Measurements from ENCODE around the gene LRRC73.
"Not testable (repeated sequence)": the region's sequence is repeated elsewhere in the genome, so short reads cannot be mapped to it uniquely, and the experiment has no call there.

Gene LRRC73

DNA sequence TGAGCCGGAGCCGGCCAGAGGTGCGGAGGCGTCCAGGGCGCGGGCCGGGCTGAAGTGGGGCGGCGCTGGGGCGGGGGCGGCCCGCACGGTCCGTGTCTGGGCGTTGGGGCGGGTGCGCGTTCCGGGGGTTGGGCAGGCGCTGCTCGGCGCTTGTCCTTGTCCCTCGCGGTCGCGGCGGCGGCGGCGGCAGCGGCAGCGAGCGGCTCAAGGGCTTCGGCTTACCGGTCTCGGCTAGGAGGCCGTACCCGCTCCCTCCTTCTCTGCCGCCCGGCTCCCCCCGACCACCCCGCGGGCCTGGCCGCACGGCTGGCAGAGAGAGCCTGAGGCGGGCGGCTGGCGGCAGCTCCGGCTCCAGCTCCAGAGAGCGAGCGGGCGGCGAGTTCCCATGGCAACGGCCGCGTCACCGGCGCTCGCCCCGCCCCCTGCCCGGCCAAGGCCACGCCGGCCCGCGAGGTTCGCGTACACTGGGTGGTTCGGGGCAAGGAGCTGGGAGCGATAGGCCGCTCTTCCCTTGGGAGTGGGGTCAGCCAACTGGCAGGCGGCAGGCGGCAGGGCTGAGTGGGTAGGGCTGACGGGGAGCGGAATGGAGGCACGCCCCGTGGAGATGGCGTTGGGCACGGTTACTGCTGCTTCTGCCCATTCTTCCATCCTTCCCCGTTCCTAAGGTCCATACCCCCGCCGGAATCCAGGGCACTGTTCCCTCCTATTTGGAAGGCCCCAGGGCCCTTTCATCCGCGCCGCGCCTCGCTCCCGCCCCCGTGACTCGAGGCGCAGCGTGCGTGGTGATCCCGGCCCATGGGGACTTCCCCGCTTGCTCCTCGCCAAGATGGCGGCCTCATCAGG lies at the start of gene LRRC73:
Gene LRRC73 (minus strand): TSS at position 363 of the 843 bp plus-strand sequence. CDS start 561 bp downstream, outside the sequence.
- peak; percentile 73 for DNase-seq

GRCh38 chr6:43559328-43559727 lies 49.2 kb upstream of the LRRC73 start:
- DNase-seq, result no peak

GRCh38 chr6:43557620-43558019 lies 47.5 kb upstream of the LRRC73 start:
- not testable (repeated sequence) for DNase-seq

DNA sequence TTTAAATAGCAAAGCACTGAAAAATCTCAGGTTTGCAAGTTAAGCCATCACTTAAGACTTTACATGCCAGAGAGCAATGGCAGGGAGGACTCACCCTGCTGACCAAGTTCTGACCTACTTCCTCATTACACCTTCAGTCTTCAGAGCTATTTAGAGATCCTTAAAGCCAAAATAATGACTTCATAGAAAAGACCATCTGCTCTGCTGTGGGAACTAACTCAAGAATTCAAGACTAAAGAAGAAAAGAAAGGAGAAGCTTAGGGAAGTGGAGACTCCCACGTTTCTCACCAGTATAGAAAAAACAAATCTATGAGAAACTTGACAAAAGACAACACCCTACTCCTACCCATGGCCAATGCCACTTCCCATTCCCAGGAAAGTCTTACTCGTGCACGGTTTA lies 37.1 kb upstream of the LRRC73 start:
- no peak for DNase-seq

GRCh38 chr6:43544461-43544860 lies 34.3 kb upstream of the LRRC73 start:
- no peak for DNase-seq

- no peak for DNase-seq
Measured at GRCh38 chr6:43541774-43542471, 31.8 kb upstream of the LRRC73 start.

DNA sequence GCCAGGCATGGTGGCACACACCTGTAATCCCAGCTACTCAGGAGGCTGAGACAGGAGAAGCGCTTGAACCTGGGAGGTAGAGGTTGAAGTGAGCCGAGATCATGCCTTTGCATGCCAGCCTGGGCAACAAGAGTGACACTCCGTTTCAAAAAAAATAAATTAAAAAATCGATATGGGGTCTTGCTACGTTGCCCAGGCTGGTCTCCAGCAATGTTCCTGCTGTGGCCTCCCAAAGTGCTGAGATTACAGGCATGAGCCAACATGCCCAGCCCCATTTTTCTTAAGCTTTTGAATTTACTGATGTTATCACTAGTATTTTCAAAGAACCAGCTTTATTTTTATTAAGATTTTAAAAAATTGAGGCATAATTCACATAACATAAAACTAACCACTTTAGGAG lies 30.4 kb upstream of the LRRC73 start:
- DNase-seq, result no peak

- not testable (repeated sequence) for DNase-seq
Measured at GRCh38 chr6:43539409-43539808, 29.3 kb upstream of the LRRC73 start.

DNA sequence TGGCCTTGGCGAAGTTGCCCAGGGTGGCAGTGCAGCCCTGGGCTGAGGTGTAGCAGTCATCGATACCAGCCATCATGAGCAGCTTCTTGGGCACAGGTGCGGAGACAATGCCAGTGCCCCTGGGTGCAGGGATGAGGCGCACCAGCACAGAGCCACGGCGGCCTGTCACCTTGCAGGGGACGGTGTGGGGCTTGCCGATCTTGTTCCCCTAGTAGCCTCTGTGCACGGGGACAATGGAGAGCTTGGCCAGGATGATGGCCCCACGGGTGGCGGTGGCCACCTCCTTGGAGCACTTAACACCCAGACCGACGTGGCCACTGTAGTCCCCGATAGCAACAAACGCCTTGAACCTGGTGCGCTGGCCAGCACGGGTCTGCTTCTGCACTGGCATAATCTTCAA lies 28.8 kb upstream of the LRRC73 start:
- not testable (repeated sequence) for DNase-seq

DNA sequence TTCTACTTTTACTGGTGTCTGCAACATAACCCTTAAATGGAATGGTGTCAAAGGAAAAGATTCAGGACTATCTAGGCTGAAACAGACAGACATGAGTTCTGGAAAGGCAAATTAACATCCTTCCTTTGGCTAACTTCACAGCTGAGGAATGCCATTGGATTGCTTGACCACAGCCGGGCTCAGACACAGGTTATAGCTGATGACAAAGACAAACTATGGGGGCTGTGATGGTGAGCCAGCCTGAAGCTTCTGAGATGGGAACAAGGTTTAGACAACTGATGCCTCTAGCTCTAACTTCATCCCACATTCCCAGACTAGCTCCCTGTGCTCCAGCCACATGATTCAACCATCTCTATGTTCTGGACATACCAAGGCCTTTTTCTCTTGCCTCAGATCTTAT lies 22.1 kb upstream of the LRRC73 start:
- no peak for DNase-seq

GRCh38 chr6:43524483-43524961 lies 14.4 kb upstream of the LRRC73 start:
- DNase-seq, result no peak

GRCh38 chr6:43523284-43523683 lies 13.1 kb upstream of the LRRC73 start:
- no peak for DNase-seq

DNA sequence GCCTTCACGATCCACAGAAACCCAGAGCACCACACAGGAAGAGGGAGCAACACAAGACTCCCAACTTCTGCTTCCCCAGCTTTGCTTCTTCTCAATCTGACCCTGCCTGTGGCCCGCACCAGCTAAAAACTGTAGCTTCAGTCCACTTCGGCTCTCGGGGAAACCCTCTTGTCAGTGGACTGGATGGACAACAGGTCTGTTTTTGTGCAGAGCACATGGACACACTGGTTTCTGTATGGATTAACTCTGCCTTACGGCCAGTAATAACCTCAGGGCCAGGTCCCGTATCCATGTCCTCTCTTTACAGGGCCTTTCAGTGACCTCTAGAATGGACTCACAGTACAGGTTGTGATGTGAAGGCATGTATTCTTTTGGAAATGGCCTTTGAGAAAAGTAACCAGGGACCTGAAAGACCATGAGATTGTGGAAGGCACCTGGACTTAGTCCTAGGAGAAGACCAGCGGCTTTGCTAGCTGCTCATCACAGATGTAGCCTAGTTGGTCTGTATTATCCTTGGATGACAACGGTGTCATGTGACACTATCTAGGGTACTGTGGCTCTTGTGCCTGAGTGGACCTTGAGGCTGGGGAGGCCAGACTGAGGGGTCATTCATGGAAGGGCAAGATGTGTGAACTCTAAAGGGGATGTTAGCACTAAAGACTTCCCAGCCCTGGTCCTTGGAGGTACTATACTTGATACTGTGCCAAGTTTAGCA lies 12.6 kb upstream of the LRRC73 start:
- DNase-seq, result no peak

- no peak for DNase-seq
Measured at GRCh38 chr6:43521836-43522235, 11.7 kb upstream of the LRRC73 start.

- no peak for DNase-seq
Measured at GRCh38 chr6:43520097-43520496, 10.0 kb upstream of the LRRC73 start.

- DNase-seq, result no peak
Measured at GRCh38 chr6:43517505-43518357, 7.6 kb upstream of the LRRC73 start.

DNA sequence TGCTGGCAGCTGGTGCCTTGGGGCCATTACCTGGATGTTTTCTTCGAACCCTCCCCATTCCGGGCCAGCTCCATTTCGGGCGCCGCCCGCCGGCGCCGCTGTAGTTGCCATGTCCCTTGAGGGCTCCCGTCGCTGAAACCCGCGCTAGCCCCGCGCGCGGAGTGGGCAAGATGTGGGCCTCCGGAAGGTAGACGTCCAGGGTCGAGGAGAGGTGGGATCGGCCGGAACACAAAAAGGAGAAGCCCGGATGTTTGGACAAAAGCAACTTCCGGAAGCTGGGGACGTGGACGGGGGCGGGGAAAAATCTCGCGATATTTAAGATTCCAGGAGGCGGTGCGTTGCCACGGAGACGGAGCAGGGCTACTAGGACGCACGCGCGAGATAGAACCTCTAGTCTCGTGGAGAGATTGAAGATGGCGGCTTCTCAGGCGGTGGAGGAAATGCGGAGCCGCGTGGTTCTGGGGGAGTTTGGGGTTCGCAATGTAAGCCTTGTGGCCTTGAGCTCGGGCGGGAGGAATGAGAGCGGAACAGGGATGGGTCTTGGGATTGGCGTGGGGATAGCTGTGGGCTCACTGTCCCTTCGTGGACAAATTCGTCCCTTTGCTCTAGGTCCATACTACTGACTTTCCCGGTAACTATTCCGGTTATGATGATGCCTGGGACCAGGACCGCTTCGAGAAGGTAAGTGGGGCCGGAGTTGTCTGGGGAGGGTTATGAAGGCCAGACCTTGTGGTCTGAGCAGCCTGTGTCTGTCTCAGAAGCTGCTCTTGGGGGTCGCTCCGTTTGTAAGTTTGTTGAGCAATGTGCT lies 6.8 kb upstream of the LRRC73 start, which contains the start of the genes POLR1C and YIPF3:
Gene POLR1C (plus strand): TSS at position 393 of the 808 bp plus-strand sequence. CDS start 21 bp downstream, at position 414.
Gene YIPF3 (minus strand): TSS at position 230 of the 808 bp plus-strand sequence. CDS start 119 bp downstream, at position 111.
- peak; percentile 99 for DNase-seq

GRCh38 chr6:43516367-43516696 lies 6.2 kb upstream of the LRRC73 start:
- no peak for DNase-seq

DNA sequence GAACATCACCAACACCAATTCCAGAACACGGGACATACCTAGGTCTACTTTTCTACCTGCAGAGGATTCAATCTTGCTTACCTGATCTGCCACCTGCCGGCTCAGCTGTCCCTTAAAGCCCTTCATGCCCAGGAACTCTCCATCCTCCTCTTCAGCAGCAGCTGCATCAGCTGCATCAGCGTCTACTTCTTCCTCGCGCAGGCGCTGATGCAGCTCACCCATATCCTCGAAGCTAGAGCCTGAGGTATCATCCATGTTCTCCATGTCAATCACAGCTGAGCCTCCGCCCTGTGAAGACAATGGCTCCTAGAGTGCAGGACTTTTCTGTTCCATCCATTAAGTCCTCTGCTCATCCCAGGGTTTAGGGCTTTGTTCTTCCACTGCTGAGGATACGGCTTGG lies 5.7 kb upstream of the LRRC73 start:
- DNase-seq, result no peak

GRCh38 chr6:43511824-43512415 lies 1.8 kb upstream of the LRRC73 start:
- no peak for DNase-seq

DNA sequence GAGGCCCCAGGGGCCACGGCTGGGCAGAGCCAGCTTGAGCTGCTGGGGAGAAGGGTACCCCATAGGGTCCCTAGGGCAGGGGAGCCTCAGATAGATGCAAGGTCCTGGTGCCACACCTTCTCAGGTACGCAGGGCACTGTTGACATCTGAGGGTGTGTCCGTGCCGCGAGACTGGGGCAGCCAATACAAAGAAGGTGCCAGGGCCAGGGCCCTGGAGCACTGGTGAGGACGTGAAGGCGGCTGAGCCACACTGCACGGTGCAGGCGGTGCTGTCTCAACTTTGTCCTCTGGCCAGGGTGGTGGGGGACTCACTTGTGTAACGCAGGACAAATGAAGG lies 649 bp upstream of the LRRC73 start:
- peak; percentile 42 for DNase-seq
